RWPE2 (cell line): ENCODE results near the gene IRF6.
A peak's percentile ranks its signal among the peaks of the same experiment; 100 is the strongest.

Experiments
- ATAC-seq: fragments of 200-7000 bp; cut with Tn5 transposase; 3 replicates; pipeline ENCODE4 v1.9.1; 2021; ENCODE audit warnings: low read depth
- DNase-seq: peaks from one replicate; pipeline ENCODE4 v3.0.0-alpha.2; 2020; ENCODE audit warnings: low spot score
- H3K27ac ChIP-seq: fragments of 450-650 bp; 2 replicates; pipeline ENCODE4 v1.5.1; 2017; ENCODE audit warnings: mild to moderate bottlenecking; ENCODE audit not compliant: poor library complexity, severe bottlenecking
- H3K27me3 ChIP-seq: fragments of 250-450 bp; sonication (Bioruptor Pico); 2 replicates; pipeline ENCODE4 v1.5.1; 2021; ENCODE audit warnings: mild to moderate bottlenecking, moderate library complexity; ENCODE audit not compliant: insufficient read depth, poor library complexity, severe bottlenecking
- H3K36me3 ChIP-seq: fragments of 250-450 bp; sonication (Bioruptor Pico); 2 replicates; pipeline ENCODE4 v1.5.1; 2020; ENCODE audit warnings: low read depth, mild to moderate bottlenecking, moderate library complexity
- H3K4me1 ChIP-seq: fragments of 250-450 bp; sonication (Bioruptor Pico); 2 replicates; pipeline ENCODE4 v1.5.1; 2021; ENCODE audit warnings: mild to moderate bottlenecking, moderate library complexity; ENCODE audit not compliant: insufficient read depth, poor library complexity, severe bottlenecking
- H3K4me3 ChIP-seq: fragments of 250-450 bp; sonication (Bioruptor Pico); 2 replicates; pipeline ENCODE4 v1.5.1; 2021; ENCODE audit warnings: mild to moderate bottlenecking, moderate library complexity; ENCODE audit not compliant: severe bottlenecking
- H3K9me3 ChIP-seq: fragments of 250-450 bp; sonication (Bioruptor Pico); 2 replicates; pipeline ENCODE4 v1.5.1; 2021; ENCODE audit warnings: mild to moderate bottlenecking, moderate library complexity; ENCODE audit not compliant: severe bottlenecking
- TF ChIP-seq, protein P1 (sequence below): fragments of 450-650 bp; IDR thresholded peaks from one replicate; pipeline ENCODE4 v1.5.1; 2017; ENCODE audit warnings: mild to moderate bottlenecking, moderate library complexity; ENCODE audit not compliant: poor library complexity, severe bottlenecking

IRF6 gene

DNA sequence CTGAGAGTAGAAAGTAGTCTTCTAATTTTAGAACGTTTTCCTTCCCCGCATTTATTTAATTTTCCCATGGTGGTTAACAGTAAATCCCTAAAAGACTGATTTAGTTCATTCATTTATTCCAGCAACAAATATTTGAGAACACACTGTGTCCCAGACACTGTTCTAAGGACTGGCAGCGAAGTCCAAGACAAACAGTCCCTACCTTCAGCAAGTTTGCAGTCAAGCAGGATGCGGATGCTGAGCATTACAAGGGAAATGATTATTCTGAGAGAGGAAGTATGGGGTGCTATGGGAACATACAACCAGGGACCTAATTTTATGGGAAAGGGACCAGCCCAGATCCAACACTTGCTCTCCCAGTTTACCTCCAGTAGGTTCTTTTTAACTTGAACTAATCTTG, 20.4 kb downstream of the IRF6 start:
- DNase-seq (no peak), ATAC-seq (no peak)
- Histone ChIP-seq H3K27ac (peak overlapping the region; percentile 67), H3K4me3 (no peak overlapping the region), H3K27me3 (no peaks in the 10 kb centered on the region), H3K36me3 (peaks cover 53% of the 10 kb centered on the region), H3K4me1 (no peaks in the 10 kb centered on the region), H3K9me3 (no peaks in the 10 kb centered on the region)
- TF ChIP-seq, protein P1, sequence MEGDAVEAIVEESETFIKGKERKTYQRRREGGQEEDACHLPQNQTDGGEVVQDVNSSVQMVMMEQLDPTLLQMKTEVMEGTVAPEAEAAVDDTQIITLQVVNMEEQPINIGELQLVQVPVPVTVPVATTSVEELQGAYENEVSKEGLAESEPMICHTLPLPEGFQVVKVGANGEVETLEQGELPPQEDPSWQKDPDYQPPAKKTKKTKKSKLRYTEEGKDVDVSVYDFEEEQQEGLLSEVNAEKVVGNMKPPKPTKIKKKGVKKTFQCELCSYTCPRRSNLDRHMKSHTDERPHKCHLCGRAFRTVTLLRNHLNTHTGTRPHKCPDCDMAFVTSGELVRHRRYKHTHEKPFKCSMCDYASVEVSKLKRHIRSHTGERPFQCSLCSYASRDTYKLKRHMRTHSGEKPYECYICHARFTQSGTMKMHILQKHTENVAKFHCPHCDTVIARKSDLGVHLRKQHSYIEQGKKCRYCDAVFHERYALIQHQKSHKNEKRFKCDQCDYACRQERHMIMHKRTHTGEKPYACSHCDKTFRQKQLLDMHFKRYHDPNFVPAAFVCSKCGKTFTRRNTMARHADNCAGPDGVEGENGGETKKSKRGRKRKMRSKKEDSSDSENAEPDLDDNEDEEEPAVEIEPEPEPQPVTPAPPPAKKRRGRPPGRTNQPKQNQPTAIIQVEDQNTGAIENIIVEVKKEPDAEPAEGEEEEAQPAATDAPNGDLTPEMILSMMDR: no peak

DNA sequence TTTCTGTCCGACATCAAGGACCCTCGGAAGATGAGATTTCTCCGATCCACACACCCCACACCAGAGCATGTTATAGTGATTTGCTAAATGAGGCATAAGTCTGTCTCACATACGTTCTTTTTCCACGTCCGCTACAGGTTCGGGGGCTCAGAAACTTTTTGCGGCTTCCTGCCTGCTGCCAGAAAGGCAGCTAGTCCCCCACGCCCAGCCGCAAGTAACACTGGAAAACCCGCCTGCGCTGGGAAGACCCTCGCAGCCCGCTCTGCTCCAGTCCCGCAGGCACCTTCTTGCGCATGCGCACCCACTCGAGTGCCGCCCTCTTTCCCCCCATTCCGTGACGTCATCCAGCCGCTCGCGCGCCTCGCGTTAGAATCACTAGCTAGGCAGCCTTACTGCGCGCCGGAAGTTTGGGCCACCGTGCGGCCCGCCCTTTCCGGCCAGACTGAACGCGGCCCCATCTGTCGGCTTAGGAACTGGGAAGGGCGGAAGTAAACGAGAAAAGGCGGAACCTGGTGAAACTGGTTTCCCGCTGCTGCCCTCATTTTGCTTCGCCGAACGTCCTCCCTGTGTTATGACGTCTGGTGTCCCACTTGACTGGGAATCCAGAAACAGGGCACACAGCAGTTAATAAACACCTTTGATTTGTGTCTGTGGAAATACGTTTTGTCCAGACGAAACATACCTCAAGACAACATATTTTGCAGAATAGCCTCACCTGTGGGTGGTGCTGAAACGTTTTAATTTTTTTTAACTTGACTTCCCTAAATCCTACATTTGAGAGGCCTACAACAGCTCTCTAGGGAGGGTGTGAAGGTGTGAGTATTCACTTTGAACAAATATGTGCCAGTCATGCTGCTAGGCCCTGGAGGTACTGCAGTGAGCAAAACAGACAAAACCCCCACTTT, 21.4 kb downstream of the IRF6 start, which contains the start of gene C1orf74:
Gene C1orf74, minus strand, starts transcription at position 295 of the 905 bp plus-strand sequence. CDS start 925 bp downstream, outside the sequence.
- no peaks in the 10 kb centered on the region for H3K4me1 ChIP-seq
- H3K36me3 ChIP-seq: peaks cover 42% of the 10 kb centered on the region
- peak; percentile 88 for DNase-seq
- peak within 1 kb of the TSS; percentile 67 for H3K27ac ChIP-seq
- H3K9me3 ChIP-seq: no peaks in the 10 kb centered on the region
- H3K27me3 ChIP-seq: no peaks in the 10 kb centered on the region
- ATAC-seq: peak; percentile 96
- TF ChIP-seq, protein P1: no peak
- peak within 1 kb of the TSS; percentile 54 for H3K4me3 ChIP-seq

DNA sequence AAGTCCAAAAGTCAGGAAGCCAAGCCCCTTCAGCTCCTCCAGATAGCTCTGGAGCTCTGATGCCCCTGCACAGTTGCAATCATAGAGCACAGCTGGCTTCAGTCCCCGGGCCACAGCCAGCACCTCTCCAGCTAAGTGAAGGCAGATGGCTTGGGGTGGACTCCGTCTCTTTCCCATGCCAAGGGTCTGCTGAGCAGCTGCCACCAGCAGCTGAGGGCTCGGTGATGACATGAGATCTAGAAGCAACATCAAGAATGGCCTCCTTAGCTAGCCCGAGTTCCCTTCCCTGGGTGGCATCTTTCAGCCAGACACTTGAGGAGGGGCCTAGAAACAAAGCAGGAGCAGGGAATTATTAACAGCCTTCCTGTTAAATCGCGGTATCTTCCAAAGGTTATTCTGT, 22.6 kb downstream of the IRF6 start:
- no peak overlapping the region for H3K27ac ChIP-seq
- no peaks in the 10 kb centered on the region for H3K4me1 ChIP-seq
- H3K27me3 ChIP-seq: no peaks in the 10 kb centered on the region
- no peak for ATAC-seq
- peak overlapping the region; percentile 54 for H3K4me3 ChIP-seq
- H3K36me3 ChIP-seq: peaks cover 31% of the 10 kb centered on the region
- H3K9me3 ChIP-seq: no peaks in the 10 kb centered on the region
- DNase-seq: no peak
- TF ChIP-seq, protein P1: no peak

DNA sequence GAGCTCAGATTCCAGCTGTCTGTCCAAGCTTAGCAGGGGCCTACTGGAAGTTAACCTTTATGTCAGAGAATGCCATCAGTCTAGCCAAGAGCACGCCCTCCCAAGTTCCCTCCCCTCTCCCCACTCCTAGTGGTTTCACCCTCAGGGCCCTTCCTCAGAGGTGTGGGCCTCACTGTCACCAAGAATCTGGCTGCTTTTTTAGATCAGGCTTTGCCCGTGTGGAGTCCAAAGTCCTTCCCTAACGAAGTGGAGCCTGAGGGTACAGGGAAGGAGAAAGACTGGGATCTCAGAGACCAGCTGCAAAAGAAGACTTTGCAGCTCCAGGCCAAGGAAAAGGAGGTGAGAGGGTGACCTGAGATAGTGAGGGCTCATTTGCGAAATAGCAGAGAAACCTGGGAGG, 25.7 kb downstream of the IRF6 start:
- ATAC-seq (no peak), DNase-seq (no peak)
- H3K9me3 ChIP-seq: no peaks in the 10 kb centered on the region
- H3K27ac ChIP-seq: no peak overlapping the region
- H3K4me3 ChIP-seq: no peak overlapping the region
- TF ChIP-seq, protein P1: no peak
- H3K36me3 ChIP-seq: peaks cover 6% of the 10 kb centered on the region; the same call in 1 of the 2 replicates
- H3K27me3 ChIP-seq: no peaks in the 10 kb centered on the region
- no peaks in the 10 kb centered on the region for H3K4me1 ChIP-seq

DNA sequence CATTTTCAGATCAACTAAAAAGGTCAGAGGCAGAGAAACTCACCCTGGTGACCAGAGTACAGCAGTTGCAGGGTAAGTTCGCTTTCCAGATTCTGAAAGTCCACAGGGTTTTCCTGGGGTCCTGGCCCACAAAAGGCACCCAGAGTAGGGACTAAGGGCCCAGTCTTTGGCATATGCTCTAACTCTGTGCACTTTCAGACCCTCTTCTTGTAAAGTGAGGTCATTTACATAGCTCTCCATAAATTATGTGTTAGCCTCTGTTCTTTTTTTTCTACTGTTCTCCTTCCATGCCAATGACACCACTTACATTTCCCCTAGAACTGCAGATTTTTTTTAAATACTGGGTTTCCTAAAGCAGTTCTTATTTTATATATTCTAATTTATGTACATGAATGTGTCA, 27.8 kb downstream of the IRF6 start:
- Histone ChIP-seq H3K27ac (no peak overlapping the region), H3K9me3 (no peaks in the 10 kb centered on the region), H3K4me3 (no peak overlapping the region), H3K36me3 (no peaks in the 10 kb centered on the region), H3K4me1 (no peaks in the 10 kb centered on the region), H3K27me3 (no peaks in the 10 kb centered on the region)
- ATAC-seq (no peak), DNase-seq (no peak)
- TF ChIP-seq, protein P1: no peak
